Measurements from ENCODE around the gene LIMS3.
"Not testable (repeated sequence)": the region's sequence is repeated elsewhere in the genome, so short reads cannot be mapped to it uniquely, and the experiment has no call there.

- TF ChIP-seq CTCF, POLR2A (IDR thresholded peaks at IDR 0.05): not testable (repeated sequence)
Observed at GRCh38 chr2:109950146-109950843, 51.8 kb downstream of the LIMS3 start.

Data from right lobe of liver (tissue), 4 donors.